H9 (cell line): Measurements from ENCODE around the gene THAP3. TPM values are rescaled to one million over a fixed set of nuclear protein-coding genes. Genes with fewer than 3 reads are reported as not detected.

Source experiments
- DNase-seq: peaks from one replicate; pipeline ENCODE4 v3.0.0-alpha.2; 2017
- H2AFZ ChIP-seq: one replicate; pipeline ENCODE4 v1.6.1; 2013; ENCODE audit warnings: mild to moderate bottlenecking, low read length, control low read depth, moderate library complexity
- H2AK5ac ChIP-seq: 2 replicates; pipeline ENCODE4 v1.6.1; 2013; ENCODE audit warnings: low read length, control low read depth, mixed read lengths; ENCODE audit not compliant: insufficient read length
- H2BK120ac ChIP-seq: one replicate; pipeline ENCODE4 v1.6.1; 2013; ENCODE audit warnings: low read depth, mild to moderate bottlenecking, low read length, control low read depth, inconsistent platforms; ENCODE audit not compliant: poor library complexity, severe bottlenecking
- H2BK12ac ChIP-seq: 2 replicates; pipeline ENCODE4 v1.6.1; 2013; ENCODE audit warnings: low read length, control low read depth, mixed read lengths, low read depth; ENCODE audit not compliant: insufficient read length
- H2BK15ac ChIP-seq: 2 replicates; pipeline ENCODE4 v1.6.1; 2013; ENCODE audit warnings: low read depth, low read length, control low read depth
- H2BK20ac ChIP-seq: one replicate; pipeline ENCODE4 v1.6.1; 2013; ENCODE audit warnings: low read depth, mild to moderate bottlenecking, low read length, control low read depth, inconsistent platforms; ENCODE audit not compliant: poor library complexity, severe bottlenecking
- H2BK5ac ChIP-seq: 2 replicates; pipeline ENCODE4 v1.6.1; 2013; ENCODE audit warnings: low read length, control low read depth, mixed read lengths; ENCODE audit not compliant: insufficient read length
- H3K14ac ChIP-seq: 2 replicates; pipeline ENCODE4 v1.6.1; 2013; ENCODE audit warnings: low read length, control low read depth; ENCODE audit not compliant: insufficient read depth
- H3K18ac ChIP-seq: 2 replicates; pipeline ENCODE4 v1.6.1; 2013; ENCODE audit warnings: low read depth, mild to moderate bottlenecking, mixed read lengths, low read length, control low read depth; ENCODE audit not compliant: insufficient read length
- H3K23ac ChIP-seq: 2 replicates; pipeline ENCODE4 v1.6.1; 2013; ENCODE audit warnings: low read length, control low read depth, mixed read lengths, low read depth; ENCODE audit not compliant: insufficient read length
- H3K23me2 ChIP-seq: 2 replicates; pipeline ENCODE4 v1.6.1; 2013; ENCODE audit warnings: low read depth, mild to moderate bottlenecking, mixed read lengths, low read length, control low read depth; ENCODE audit not compliant: insufficient read length, poor library complexity, severe bottlenecking
- H3K27ac ChIP-seq: 2 replicates; pipeline ENCODE4 v1.5.1; 2013; ENCODE audit warnings: low read length, control low read depth, mixed read lengths, low read depth; ENCODE audit not compliant: insufficient read length
- H3K27me3 ChIP-seq: 2 replicates; pipeline ENCODE4 v1.6.1; 2013; ENCODE audit warnings: low read length, control low read depth, inconsistent platforms; ENCODE audit not compliant: insufficient read depth
- H3K4ac ChIP-seq: 2 replicates; pipeline ENCODE4 v1.6.1; 2013; ENCODE audit warnings: low read depth, mild to moderate bottlenecking, control low read depth, inconsistent platforms, low read length, moderate library complexity
- H3K4me1 ChIP-seq: 2 replicates; pipeline ENCODE4 v1.6.1; 2013; ENCODE audit warnings: low read length, control low read depth, inconsistent platforms; ENCODE audit not compliant: insufficient read depth
- H3K4me2 ChIP-seq: 2 replicates; pipeline ENCODE4 v1.6.1; 2013; ENCODE audit warnings: low read length, control low read depth, mixed read lengths; ENCODE audit not compliant: insufficient read length, insufficient read depth
- H3K56ac ChIP-seq: 2 replicates; pipeline ENCODE4 v1.6.1; 2013; ENCODE audit warnings: low read depth, mild to moderate bottlenecking, mixed read lengths, low read length, control low read depth; ENCODE audit not compliant: insufficient read length
- H3K79me1 ChIP-seq: 2 replicates; pipeline ENCODE4 v1.6.1; 2013; ENCODE audit warnings: low read depth, mild to moderate bottlenecking, moderate library complexity, low read length, control low read depth, inconsistent platforms; ENCODE audit not compliant: insufficient read depth, poor library complexity, severe bottlenecking
- H3K79me2 ChIP-seq: 2 replicates; pipeline ENCODE4 v1.6.1; 2013; ENCODE audit warnings: low read length, control low read depth, inconsistent platforms; ENCODE audit not compliant: insufficient read depth
- H3K9ac ChIP-seq: 2 replicates; pipeline ENCODE4 v1.6.1; 2013; ENCODE audit warnings: low read length, control low read depth, mixed read lengths; ENCODE audit not compliant: insufficient read length; ENCODE audit errors: extremely low read depth
- H3K9me3 ChIP-seq: one replicate; pipeline ENCODE4 v1.6.1; 2013; ENCODE audit warnings: low read depth, low read length, inconsistent platforms; ENCODE audit not compliant: control insufficient read depth
- H3T11ph ChIP-seq: one replicate; pipeline ENCODE4 v1.6.1; 2013; ENCODE audit warnings: mild to moderate bottlenecking, low read length, control low read depth, inconsistent platforms
- H4K20me1 ChIP-seq: one replicate; pipeline ENCODE4 v1.6.1; 2013; ENCODE audit not compliant: control insufficient read depth, insufficient read length, insufficient read depth
- H4K5ac ChIP-seq: 2 replicates; pipeline ENCODE4 v1.6.1; 2013; ENCODE audit warnings: low read depth, mild to moderate bottlenecking, mixed read lengths, low read length, control low read depth; ENCODE audit not compliant: insufficient read length
- H4K8ac ChIP-seq: replicated peaks from 2 replicates; pipeline ENCODE4 v1.6.1; 2013; ENCODE audit warnings: low read length, control low read depth, mixed read lengths, low read depth; ENCODE audit not compliant: insufficient read length
- H4K91ac ChIP-seq: 2 replicates; pipeline ENCODE4 v1.6.1; 2013; ENCODE audit warnings: low read depth, mild to moderate bottlenecking, moderate library complexity, mixed read lengths, low read length, control low read depth; ENCODE audit not compliant: insufficient read length
- H3K27ac Mint-ChIP-seq, 3 experiments: 2 replicates in 2 of 3; 3 replicates in 1 of 3; pipeline ENCODE4 v1.8.0; 2020 to 2021; ENCODE audit warnings: mixed read lengths in 3 of 3, mild to moderate bottlenecking in 1 of 3, moderate library complexity in 1 of 3
- H3K27me3 Mint-ChIP-seq: 2 replicates; pipeline ENCODE4 v1.8.0; 2021; ENCODE audit warnings: low read depth, mild to moderate bottlenecking, moderate library complexity, mixed read lengths
- H3K36me3 Mint-ChIP-seq, 3 experiments: 2 replicates in 2 of 3; 3 replicates in 1 of 3; pipeline ENCODE4 v1.8.0; 2020 to 2021; ENCODE audit warnings: low read depth in 3 of 3, mixed read lengths in 3 of 3; ENCODE audit not compliant: insufficient read depth in 1 of 3
- H3K4me1 Mint-ChIP-seq, 2 experiments: 2 replicates each; pipeline ENCODE4 v1.8.0; 2020; ENCODE audit warnings: mixed read lengths in 2 of 2
- H3K4me3 Mint-ChIP-seq, 2 experiments: 2 replicates in 1 of 2; 3 replicates in 1 of 2; pipeline ENCODE4 v1.8.0; 2020 to 2021; ENCODE audit warnings: mild to moderate bottlenecking in 2 of 2, mixed read lengths in 2 of 2, moderate library complexity in 1 of 2
- H3K9me3 Mint-ChIP-seq, 2 experiments: 2 replicates in 1 of 2; 3 replicates in 1 of 2; pipeline ENCODE4 v1.8.0; 2020; ENCODE audit warnings: mild to moderate bottlenecking in 2 of 2, mixed read lengths in 2 of 2, moderate library complexity in 1 of 2
- CTCF ChIP-seq: fragments of 200-600 bp; sonication (generic); conservative IDR thresholded peaks from 3 replicates; pipeline ENCODE4 v1.8.0; 2021; ENCODE audit warnings: antibody characterized with exemption, mild to moderate bottlenecking
- WGBS: extraction: QIAGEN DNeasy Blood & Tissue Kit; methylation state at CpG from one replicate; pipeline ENCODE4 v1.1.7; 2013; ENCODE audit warnings: missing lambda C conversion rate, low lambda C conversion rate, mixed read lengths; ENCODE audit not compliant: insufficient read length; ENCODE audit errors: extremely low coverage; 5-methylcytosine and 5-hydroxymethylcytosine counted together
- total RNA-seq: library from RNA; stranded (reverse); gene quantifications from 2 replicates; pipeline ENCODE4 v1.2.1, GENCODE V29; 2021

The THAP3 gene
- total RNA-seq, 1 experiment from 2014 or later: 15.3 TPM

DNA sequence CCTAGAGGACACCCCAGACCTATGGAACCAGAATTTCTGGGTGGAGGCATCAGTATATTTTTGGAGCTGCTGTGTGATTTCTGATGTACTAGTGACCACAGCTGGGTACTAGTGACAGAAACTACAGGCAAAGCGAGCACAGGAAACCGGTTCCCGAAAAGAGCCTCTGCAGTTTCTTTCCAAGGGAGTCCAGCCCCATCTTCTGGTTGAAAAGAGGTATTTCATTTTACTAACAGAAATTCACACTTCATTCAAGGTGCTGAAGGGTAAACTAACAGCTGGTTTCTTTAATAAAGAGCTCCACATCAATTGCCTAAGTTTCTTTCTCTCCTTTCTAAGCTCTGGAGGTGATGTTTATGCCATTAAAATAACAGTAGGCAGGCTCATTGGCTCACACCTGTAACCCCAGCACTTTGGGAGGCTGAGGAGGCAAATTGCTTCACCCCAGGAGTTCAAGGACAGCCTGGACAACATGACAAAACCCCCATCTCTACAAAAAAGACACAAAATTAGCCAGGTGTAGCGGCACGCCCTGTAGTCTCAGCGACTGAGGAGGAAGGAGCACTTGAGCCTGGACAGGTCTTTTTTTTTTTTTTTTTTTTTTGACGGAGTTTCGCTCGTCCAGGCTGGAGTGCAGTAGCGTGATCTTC lies 22.0 kb downstream of the THAP3 start:
- Histone ChIP-seq H2BK15ac (no peak overlapping the region), H3K79me1 (no peaks in the 10 kb centered on the region), H4K5ac (no peak overlapping the region), H3K27ac (no peak overlapping the region), H3K9me3 (no peaks in the 10 kb centered on the region), H3K4me1 (no peaks in the 10 kb centered on the region), H3K9ac (no peak overlapping the region), H3K23ac (no peak overlapping the region), H3K56ac (no peak overlapping the region), H3K79me2 (no peaks in the 10 kb centered on the region), H3T11ph (no peak overlapping the region), H2AFZ (no peak overlapping the region), H4K20me1 (no peaks in the 10 kb centered on the region), H3K14ac (no peak overlapping the region), H2BK120ac (no peak overlapping the region), H3K27me3 (no peaks in the 10 kb centered on the region), H3K23me2 (no peaks in the 10 kb centered on the region), H2AK5ac (no peak overlapping the region), H2BK12ac (no peak overlapping the region), H3K18ac (no peak overlapping the region), H3K4ac (no peak overlapping the region), H2BK20ac (no peak overlapping the region), H4K91ac (no peak overlapping the region), H2BK5ac (no peak overlapping the region), H3K4me2 (no peak overlapping the region), H4K8ac (no peak overlapping the region)
- Mint-ChIP-seq H3K4me1 (peaks cover 3 to 6% of the 10 kb centered on the region in 2 experiments; a peak in 3 of 4 replicates), H3K4me3 (no peak overlapping the region), H3K9me3 (no peaks in the 10 kb centered on the region), H3K27me3 (no peaks in the 10 kb centered on the region), H3K27ac (peak overlapping the region; percentile 44 to 85 (median 85); a peak in 6 of 7 replicates), H3K36me3 (peaks cover 31 to 66% (median 56%) of the 10 kb centered on the region in 3 experiments; a peak in 6 of 7 replicates)
- peak; percentile 40 for DNase-seq
- TF ChIP-seq CTCF: peak; percentile 75
- no CpG with 5 or more reads among the region's 10 CpGs for WGBS
